ENCODE results near the gene KAZN.

KAZN gene

DNA sequence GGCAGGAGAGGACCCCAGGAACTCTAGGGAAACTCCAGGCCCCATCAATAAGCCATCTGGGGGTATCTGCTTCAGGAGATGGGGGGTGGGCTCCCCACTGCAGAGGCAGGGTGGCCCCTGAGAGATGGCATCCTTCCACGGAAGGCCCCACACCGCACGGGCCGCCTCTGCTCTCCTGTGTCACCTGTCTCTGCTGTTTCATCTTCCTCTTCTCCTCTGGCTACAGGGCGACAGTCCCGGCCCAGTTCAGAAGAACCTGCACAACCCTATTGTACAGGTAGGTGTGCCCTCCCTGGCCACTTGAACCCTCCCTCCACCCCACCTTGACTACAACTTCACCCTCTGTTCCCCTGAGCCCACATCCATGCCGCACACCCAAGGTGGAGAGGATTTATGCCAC lies 464.9 kb downstream of the KAZN start:
- no peak for DNase-seq (ENCODE audit: low read depth)

- DNase-seq (ENCODE audit: low read depth), result no peak
Measured at GRCh38 chr1:15063783-15064182, 465.3 kb downstream of the KAZN start.

DNA sequence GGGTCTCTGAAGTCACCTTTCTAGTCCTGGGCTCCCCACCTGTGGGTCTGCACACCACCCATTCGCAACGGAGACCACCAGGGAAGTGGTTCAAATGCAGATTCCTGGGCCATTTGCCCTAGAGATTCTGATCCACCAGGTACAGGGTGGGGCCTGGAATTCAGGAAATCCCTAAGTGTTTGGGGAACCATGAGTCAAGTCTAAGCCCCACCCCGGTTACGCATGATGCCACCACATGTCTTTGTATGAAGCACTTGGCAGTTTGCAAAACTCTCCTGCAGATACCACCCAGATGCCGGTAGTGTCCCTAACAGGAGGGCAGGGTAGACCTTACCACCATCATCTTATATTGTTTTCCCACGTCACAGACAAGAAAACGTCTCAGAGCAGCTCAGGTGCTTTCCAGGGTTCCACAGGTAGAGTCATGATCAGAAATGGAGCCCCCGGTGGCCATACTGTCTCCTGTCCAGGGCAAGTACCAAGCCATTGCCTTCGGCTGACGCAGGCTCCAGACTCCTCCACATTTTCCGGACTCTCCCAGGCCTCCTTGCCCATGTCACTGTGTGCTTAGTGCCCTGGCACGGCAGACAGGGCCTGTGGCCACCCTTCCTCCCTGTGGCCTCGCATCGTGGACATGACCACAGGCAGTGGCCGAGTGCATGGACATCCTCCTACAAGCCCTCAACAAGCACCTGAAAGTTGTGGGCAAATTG lies 465.9 kb downstream of the KAZN start:
- no peak for DNase-seq (ENCODE audit: low read depth)

DNA sequence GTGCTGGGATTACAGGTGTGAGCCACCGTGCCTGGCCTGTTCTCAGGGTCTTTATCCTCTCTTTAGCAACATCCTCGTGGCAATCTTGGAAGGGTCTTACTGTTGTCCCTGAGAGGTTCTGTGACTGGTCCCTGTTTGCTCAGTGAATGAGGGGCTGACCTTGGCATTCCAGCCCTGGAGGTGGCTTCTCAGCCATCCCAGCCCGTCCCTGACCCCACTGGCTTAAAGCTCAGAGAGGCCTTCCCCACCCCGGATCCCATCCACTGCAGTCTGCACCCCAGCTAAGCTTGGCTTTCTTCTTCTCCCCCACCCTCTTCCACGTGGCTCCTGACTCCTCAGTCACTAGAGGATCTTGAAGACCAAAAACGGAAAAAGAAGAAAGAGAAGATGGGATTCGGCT lies 466.8 kb downstream of the KAZN start:
- DNase-seq (ENCODE audit: low read depth), result no peak

- no peak for DNase-seq (ENCODE audit: low read depth)
Measured at GRCh38 chr1:15065736-15066135, 467.3 kb downstream of the KAZN start.

GRCh38 chr1:15066191-15066590 lies 467.7 kb downstream of the KAZN start:
- no peak for DNase-seq (ENCODE audit: low read depth)

- DNase-seq (ENCODE audit: low read depth), result no peak
Measured at GRCh38 chr1:15067148-15067547, 468.7 kb downstream of the KAZN start.

DNA sequence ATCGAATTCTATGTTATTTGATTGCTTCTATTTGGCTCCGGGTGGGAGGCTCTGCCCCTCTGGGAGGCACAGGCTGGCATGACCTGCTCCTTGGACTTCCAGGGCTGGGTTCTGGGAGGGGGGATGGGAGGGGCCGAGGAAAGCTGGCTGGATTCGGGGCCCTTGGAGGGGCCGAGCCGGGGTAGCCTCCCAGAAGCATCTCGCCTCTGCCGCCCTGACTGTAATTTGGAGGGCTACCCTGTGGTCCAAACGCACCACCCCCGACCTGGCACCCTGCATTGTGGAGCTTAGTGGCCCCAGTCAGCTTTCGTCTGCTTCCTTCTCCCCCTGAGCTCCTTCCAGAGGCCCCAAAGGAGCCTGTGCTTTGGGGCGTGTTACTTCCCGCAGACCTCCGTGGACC lies 469.7 kb downstream of the KAZN start:
- no peak for DNase-seq (ENCODE audit: low read depth)

DNA sequence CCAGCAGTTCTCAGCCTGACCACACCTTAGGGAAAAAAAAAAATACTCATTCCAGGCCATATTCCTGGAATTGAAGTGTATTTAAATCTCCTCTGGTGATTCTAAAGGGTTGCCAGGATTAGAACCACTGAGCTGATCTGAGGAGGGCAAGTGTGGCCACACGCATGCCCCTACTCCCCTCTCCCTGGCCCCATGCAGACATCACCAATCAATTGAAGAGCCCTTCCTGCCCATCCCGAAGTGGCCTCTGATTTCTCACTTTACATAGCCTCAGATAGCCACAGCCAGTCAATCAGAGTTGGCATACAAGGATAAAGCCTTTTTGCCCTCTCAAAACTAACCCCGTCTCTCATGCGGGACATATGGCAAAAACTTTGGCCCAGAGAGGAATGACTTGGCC lies 470.5 kb downstream of the KAZN start:
- DNase-seq (ENCODE audit: low read depth), result no peak

DNA sequence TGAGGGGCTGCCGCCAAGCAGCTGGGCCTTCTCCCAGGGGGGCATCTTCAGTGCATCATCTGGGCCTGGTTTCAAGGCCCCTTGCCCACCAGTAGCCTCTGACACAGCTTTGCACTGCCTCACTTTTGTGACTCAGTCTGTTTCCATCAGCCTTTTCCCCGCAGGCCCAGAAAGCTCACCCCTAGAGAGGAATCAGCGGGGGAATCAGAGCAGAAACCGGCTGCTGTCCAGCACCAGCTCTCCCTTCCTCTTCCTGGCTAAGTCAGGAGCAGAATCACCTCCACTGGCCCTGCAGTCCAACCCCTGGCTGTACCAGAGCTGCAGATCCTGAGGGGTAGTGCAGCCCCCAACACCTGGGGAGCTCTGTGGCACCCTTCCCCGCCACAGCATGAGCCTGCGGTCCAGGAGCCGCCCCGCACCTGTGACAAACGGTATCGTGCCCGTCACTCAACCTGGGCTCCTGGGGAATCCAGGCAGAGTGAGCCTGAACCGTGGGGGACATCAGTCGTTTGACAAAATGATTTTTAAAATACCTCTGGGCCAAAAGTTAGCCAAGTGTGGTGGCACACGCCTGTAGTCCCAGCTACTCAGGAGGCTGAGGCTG lies 471.8 kb downstream of the KAZN start:
- DNase-seq (ENCODE audit: low read depth), result no peak

GRCh38 chr1:15071936-15072335 lies 473.5 kb downstream of the KAZN start:
- DNase-seq (ENCODE audit: low read depth), result no peak

- no peak for DNase-seq (ENCODE audit: low read depth)
Measured at GRCh38 chr1:15073799-15074308, 475.4 kb downstream of the KAZN start.

DNA sequence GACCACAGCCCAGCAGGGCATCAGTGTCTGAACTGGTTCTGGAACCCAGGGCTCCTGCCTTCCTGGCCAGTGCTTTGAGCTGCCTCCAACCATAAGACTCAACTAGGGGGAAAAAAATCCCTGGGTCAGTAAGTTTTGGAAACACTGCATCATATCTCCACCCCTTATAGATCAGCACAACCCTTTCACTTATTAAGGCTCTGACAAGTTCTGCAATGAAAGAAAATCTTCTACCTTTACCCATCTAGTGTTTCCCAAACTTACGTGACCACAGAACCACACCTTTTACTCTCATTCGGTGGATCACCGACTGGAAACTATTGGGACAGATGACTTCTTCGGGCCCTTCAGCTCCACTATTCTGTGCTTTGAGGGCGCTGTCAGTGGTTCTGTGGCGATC lies 476.7 kb downstream of the KAZN start:
- no peak for DNase-seq (ENCODE audit: low read depth)

GRCh38 chr1:15075817-15076216 lies 477.3 kb downstream of the KAZN start:
- no peak for DNase-seq (ENCODE audit: low read depth)

GRCh38 chr1:15076807-15077206 lies 478.3 kb downstream of the KAZN start:
- DNase-seq (ENCODE audit: low read depth), result no peak

GRCh38 chr1:15077384-15077783 lies 478.9 kb downstream of the KAZN start:
- DNase-seq (ENCODE audit: low read depth), result no peak

GRCh38 chr1:15080328-15081007 lies 482.0 kb downstream of the KAZN start:
- no peak for DNase-seq (ENCODE audit: low read depth)

GRCh38 chr1:15081102-15081501 lies 482.6 kb downstream of the KAZN start:
- DNase-seq (ENCODE audit: low read depth), result no peak

- DNase-seq (ENCODE audit: low read depth), result peak; percentile 3
Measured at GRCh38 chr1:15083578-15083977, 485.1 kb downstream of the KAZN start.

DNA sequence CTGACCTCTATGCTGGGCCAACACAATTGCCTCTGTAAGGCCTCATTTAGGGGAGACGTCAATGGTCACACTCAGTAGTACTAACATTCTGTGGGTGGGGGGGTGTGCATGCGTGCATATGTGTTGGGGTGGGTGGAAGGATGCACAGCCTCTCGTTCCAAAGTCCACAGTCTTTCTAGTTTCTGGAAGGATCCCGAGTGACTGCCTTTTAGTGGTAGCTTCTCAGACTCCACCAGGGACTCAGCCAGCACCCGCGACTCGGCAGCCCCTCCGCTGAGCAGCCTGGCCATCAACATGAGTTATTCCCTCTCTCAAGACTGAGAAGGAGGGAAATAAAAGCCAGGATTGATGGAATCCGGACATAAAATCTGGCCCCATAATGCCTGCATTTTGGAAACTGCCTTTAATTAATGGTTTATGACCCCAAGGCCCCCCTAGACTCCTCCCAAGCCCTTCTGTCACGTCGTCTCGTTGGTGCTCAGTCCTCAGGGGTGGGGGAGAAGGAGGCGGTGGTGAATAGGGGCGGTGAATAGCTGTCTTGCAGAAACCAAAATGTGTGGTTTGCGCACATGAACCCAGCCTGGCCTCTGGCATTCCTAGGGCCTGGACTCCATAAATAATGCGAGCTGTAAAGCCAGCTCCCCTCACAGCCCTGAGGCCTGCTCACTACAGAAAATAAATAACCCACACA lies 489.9 kb downstream of the KAZN start:
- DNase-seq (ENCODE audit: low read depth), result no peak

GRCh38 chr1:15089258-15089992 lies 490.9 kb downstream of the KAZN start:
- DNase-seq (ENCODE audit: low read depth), result no peak

- DNase-seq (ENCODE audit: low read depth), result no peak
Measured at GRCh38 chr1:15090373-15090772, 491.9 kb downstream of the KAZN start.

Measured in fibroblast of gingiva (primary cell).